A172 (cell line): ENCODE results near the gene XPNPEP1. TPM values are rescaled to one million over a fixed set of nuclear protein-coding genes. Genes with fewer than 3 reads are reported as not detected.

Experiments used
- DNase-seq: peaks from one replicate; pipeline ENCODE4 v3.0.0-alpha.2; 2015; ENCODE audit warnings: low spot score
- total RNA-seq: library from RNA; depleted of rRNA; stranded (reverse); fragments of >200 nt; shearing (Covaris generic); gene quantifications from 2 replicates; pipeline ENCODE4 v1.2.3, GENCODE V29; 2014; rRNA removed

The XPNPEP1 gene
- 75.4 and 88.8 TPM in 2 replicates for total RNA-seq

DNA sequence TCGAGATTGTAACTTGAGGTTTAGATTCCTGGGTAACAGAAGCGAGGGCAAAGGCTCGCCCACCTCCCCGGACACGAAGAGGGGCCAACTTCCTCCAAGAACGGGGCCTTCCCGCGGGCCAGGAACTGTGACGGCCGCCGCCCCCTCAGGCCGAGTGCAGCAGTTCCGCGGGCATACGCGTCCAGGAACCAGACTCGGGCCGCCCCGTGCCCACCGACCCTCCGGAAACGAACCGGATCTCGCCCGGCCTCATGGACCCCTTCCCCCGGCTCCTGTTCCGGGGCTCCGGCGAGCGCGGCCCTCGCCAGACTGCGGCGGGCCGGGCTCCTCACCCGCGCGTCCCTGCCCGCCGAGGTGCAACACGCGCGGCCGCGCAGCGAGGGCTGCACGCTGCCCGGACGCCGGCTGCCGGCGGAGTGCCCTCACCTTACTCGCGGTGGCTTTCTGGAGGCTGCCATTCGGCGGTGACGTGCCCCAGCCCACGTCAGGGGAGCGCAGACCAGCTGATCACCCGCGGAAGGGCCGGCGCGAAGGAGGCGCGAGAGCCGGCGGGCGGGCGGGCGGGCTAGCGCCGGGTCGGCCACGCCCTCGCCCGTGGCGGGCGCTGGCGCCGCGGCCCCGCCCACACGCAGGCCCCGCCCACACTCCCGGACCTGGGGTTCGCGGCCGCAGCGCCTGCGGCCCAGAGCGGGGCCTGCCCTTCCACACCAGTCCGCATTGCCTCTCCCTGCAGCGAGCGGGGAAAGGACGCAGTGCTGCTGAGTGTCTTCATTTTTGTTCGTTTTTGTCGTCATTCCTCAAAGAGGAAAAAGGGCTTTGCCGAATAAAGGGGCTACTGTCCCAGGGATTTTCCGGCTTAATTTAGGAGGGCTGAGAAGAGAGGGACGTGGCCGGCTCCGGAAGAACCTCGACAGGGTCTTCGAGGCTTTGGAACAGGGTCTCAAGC is at the start of gene XPNPEP1:
TSS of gene XPNPEP1 (minus strand) at position 536 of the 946 bp plus-strand sequence. CDS start at position 458, 78 bp downstream.
- peak; percentile 65 for DNase-seq

GRCh38 chr10:109972372-109973001 is 49.2 kb upstream of the XPNPEP1 start:
- DNase-seq = no peak

DNA sequence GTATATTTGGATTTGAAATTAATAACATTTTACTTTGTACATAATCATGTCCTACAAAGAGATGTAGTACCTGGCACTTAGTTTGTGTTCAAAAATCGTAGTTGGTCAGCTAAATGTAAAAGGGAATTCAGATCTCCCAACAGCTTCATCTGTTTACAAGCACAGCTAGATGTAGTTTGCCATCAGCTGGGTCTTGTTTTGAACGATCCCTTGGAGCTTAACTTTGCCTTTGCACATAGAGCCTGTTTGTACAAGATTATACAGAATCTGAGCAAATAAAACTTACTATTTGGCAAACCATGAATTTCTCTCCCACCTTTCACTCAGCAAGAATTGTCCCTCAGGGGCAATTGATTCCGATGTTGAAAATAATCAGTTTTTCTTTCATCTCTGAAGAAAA is 48.3 kb upstream of the XPNPEP1 start:
- DNase-seq = no peak

- DNase-seq = no peak
These were observed 46.5 kb upstream of the XPNPEP1 start for GRCh38 chr10:109969760-109970346.

DNA sequence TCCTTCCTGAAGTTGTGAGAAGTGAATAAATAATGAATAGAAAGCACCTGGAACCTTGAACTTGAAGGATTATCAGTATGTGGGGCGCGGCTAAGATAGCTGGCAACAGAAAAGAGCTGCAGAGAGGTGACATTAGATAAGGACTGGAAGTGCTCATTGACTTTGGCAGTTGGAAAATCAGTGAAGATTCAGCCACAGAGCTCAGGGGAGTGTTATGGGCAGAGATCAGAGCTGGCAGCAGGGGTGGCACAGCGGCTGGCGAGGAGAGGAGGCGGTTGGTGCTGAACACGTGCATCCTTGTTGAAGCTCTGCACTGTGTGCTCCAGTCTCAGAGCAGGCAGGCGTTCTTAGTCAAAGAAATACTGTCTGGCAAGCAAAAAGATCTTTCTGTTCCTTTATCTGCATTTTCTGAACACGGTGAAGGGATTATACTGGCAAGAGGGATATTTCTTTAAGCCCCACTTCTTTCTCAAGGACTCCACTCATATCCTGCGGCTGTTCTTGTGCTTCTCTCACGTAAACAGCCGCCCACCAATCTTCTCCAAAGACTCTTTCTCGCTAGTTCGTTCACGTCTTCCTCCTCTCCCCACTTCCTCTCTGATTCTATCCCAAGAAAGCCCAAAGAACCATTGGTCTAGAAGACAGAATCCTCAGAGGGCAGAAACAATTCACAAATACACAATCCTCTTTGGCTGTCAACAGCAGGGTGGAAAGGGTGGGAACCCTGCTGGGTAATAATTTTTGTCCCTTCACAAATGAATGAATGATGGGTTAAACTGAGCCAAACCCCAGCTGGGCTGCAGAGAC is 45.8 kb upstream of the XPNPEP1 start:
- DNase-seq = no peak

GRCh38 chr10:109967739-109968088 is 44.4 kb upstream of the XPNPEP1 start:
- DNase-seq = peak; percentile 8

DNA sequence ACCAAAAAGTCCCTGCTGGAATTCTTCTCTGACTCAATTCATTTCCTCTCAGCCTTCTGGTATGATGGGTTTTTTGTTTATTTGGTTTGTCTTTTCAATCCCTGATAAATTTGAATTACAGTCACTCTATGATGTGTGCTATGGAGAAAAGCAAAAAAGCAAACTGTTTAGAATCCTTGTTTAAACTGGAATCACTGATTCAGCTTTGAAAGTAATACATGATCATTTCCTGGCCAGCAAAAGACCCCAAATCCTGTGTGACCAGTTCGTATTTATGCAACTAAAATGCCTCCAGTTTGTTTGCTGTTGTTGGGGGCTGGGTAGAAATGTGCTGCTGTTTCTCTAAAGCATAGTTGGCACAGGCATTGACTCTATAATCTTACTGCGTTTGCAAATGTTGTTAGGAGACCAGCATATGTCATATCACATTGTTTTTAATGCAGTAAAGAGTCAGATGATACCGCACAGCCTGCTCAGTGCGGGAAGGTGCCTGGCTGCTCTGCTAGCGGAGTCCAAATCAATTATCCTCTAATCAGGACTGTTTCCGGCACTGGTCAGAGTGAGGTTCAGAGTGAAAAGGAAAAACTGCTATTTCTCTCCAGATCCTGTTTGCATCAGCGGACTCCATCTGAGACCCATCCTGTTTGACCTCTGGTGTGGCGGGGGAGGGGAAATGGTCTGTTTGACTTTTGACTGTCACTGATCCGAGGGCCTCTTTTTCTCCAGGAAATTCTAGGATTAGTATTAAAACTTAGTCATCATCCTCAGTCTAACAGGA is 43.8 kb upstream of the XPNPEP1 start:
- DNase-seq = peak; percentile 40

DNA sequence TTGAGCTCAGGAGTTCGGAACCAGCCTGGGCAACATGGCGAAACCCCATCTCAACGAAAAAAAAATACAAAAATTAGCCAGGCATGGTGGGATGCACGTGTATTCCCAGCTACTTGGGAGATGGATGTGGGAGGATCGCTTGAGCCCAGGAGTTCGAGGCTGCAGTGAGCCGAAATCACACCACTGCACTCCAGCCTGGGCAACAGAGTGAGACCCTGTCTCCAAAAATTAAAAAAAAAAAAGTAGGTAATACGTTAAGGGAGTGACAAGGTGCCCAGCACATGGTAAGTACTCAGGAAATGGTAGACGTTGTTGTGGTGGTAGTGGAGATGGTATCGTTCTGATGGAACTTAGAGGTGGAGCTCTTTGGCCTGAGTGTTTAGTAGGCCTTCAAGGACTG is 41.0 kb upstream of the XPNPEP1 start:
- no peak for DNase-seq

GRCh38 chr10:109963439-109963838 is 40.1 kb upstream of the XPNPEP1 start:
- no peak for DNase-seq

DNA sequence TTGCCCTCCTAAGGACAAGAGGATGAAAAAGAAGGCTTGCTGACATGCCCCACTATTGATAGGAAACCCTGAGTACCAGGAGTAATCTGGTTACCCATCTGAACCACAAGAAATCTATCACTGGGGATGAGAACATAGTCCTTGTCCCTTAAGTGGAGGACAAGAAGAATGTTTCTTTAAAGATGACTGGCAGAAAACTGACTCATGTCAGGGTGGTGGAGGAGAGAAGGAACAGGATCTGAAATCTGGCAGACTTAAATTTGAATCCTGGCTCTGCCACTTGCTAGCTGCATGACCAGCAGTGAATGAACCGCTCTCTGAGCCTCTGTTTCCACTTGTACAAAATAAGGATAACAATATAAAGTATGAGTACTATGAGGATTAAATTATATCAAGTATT is 38.9 kb upstream of the XPNPEP1 start:
- no peak for DNase-seq

DNA sequence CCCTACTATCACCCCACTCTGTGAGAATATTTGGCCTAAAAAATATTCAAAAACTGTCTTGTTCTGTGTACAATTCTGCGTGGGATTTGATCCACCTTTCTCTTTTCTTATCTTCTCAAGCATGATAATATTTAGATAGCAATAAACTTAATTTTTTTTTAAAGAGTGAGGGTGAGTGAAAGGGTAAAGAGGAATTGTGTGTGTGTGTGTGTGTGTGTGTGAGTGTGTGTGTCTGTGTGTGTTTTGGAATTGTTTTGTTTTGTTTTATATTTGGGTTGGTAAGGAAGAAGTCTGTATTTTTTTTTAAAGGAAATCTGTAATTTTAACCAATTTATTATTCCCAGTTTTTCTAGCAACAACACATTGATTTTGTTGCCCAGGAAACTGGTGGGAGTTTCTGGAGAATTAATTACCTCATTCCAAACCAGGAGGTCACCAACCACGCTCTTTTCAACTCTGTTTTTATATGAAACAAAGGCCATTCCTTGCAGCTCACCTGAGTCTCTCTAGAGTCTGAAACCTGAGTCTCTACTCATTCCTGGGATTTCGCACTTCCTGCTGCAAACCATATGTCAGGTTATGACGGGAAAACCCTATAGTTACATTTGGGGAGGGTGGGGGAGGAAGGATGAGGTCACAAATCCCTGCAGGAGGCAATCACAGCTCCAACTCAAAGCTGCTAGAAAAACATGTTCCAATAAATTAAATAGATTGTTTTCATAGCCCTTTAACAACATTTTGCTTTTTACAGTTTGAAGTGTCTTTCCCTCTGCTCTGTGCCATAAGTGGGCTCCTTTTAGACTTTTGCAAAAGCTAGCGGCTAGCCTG is 38.1 kb upstream of the XPNPEP1 start:
- peak; percentile 29 for DNase-seq

- no peak for DNase-seq
These were observed 37.4 kb upstream of the XPNPEP1 start for GRCh38 chr10:109960682-109961081.

DNA sequence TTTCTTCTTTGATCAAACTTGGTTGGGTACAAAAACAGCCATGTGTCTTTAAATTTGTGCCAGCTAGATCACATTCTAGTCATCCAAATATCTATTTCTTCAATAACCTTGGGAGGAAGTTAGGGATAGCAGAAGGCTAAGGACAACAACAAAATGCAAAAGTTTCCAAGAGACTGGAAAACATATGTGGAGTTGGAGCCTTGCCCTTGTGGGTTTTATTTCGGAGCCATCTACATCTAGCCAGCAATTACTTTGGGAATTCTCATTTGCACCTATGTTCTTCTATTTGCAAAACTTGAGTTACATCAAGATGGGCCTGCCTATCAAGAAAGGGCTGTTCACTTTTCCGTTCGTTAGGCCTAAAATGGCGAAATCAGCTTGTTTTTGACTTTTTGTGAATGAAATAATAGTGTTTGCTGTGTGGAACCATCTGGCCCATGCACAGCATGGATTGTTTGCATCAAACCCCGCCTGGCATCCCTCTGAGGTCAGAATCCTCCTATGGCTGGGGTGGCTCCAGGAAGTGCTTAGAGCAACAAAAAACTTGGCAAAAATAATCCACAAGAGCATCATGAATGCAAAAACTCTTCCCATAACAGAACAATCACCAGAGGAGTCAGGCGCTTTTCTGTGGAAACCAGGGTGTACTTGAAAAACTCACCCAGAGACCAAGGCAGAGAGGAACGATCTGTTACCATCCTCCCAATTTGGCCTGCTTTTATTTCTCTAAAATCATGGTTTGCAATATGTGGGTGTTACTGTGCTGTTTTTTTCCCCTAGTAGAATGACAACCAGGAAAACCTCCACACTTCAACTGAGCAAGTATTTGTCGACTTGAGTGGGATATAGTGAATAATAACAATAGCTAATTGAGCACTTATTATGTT is 36.2 kb upstream of the XPNPEP1 start:
- DNase-seq = no peak

DNA sequence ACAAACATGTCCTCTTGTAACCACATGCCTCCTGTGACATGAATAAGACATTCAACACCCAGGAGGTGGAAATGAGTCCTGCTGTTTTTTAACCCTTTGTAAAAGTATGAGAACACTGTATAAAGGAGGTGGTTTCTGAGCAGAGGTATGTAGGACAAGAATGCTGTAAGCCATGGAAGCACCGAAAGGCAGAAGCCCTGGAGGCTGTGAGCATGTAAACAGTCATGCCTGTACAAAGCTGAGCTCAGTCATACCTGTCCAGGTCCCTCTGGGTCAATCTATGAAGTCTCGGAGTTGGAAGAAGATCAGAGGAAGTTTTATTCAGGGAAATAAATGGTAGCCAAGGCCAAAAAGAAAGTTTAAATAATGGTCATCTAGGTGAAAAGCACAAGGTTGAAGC is 34.7 kb upstream of the XPNPEP1 start:
- no peak for DNase-seq

DNA sequence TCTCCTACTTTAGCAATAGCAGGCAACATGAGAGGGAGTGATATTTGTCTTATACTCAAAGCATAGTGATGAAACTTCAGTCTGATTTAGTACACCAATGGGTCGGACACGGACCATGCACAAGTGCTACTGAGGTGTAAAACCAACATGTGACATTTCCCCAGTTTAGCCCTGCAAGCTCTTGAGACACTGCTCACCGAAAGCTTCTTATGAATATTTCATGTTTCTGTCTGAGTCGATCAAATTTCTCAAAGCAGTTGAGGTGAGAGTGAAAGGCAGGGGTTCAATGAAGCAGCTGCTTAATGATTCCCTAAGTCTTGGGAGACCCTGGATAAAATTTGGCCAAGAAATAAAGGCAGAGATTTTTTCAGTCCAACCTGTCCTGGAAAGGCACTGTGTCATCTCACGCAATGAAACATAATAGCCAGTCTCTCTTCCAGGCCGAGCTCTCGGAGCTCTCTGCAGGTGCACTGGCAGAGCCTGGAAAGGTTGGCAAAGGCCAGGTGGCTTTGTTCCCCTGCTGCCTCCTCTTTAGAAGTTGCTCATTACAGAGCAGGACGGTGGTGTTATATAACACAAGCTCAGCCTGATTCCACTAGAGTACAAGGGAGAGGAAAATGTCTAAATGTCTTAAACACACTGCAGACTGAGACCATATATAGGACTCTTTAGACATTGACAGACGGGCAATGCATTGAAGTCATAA is 33.9 kb upstream of the XPNPEP1 start:
- no peak for DNase-seq

DNA sequence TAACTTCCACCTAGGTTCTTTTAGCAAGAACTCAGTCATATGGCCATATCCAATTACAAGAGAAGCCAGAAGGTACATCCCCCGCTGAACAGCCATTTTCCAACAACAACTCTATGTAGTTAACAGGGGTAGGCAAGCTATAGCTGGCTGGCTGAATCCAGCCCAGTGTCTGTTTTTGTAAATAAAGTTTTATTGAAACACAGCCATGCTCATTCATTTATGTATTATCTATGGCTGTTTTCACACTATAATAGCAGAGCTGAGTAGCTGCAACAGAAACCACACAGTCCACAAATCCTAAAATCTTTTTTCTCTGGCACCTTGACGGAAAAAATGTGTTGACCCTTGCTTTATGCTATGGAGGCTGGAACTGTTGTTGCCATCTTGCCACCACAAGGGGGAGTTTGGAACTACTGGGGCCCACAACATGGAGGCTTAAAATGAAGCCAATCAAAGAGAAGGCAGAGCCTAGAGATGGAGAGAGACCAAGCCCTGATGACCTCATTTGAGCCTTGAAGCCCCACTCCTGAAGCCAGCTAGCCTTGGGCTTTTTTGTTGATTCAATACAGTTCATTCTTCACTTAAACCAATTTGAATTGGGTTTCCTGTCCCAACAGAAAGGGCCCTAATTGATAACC is 33.3 kb upstream of the XPNPEP1 start:
- DNase-seq = peak; percentile 55

GRCh38 chr10:109953766-109954165 is 30.5 kb upstream of the XPNPEP1 start:
- no peak for DNase-seq

DNA sequence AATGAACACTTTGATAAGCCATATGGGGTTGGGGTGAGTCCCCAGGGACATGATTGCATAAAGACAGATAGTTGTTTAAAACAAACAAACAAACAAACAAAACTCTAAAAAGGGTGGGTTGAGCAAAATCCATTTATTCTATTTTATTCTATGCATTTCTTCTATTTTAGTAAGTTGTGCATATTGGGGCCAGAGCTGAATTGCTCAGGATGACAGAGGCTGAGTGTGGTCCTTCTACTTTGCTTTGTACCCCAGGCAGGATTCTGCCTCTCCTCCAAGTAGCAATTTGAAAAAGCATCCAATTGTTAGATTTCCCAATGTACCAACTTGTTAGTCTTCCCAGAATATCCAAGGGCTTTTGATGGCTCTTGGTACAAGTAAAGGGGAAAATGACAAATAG is 29.2 kb upstream of the XPNPEP1 start:
- DNase-seq = no peak
